HG02943 (cell line): ENCODE results near the gene DLG2.

Source experiments
- ATAC-seq: cut with Tn5 transposase; IDR thresholded peaks from one replicate; pipeline ENCODE4 v1.9.1; 2021; ENCODE audit warnings: mild to moderate bottlenecking, low read depth, moderate library complexity; ENCODE audit not compliant: unreplicated experiment

The DLG2 gene

DNA sequence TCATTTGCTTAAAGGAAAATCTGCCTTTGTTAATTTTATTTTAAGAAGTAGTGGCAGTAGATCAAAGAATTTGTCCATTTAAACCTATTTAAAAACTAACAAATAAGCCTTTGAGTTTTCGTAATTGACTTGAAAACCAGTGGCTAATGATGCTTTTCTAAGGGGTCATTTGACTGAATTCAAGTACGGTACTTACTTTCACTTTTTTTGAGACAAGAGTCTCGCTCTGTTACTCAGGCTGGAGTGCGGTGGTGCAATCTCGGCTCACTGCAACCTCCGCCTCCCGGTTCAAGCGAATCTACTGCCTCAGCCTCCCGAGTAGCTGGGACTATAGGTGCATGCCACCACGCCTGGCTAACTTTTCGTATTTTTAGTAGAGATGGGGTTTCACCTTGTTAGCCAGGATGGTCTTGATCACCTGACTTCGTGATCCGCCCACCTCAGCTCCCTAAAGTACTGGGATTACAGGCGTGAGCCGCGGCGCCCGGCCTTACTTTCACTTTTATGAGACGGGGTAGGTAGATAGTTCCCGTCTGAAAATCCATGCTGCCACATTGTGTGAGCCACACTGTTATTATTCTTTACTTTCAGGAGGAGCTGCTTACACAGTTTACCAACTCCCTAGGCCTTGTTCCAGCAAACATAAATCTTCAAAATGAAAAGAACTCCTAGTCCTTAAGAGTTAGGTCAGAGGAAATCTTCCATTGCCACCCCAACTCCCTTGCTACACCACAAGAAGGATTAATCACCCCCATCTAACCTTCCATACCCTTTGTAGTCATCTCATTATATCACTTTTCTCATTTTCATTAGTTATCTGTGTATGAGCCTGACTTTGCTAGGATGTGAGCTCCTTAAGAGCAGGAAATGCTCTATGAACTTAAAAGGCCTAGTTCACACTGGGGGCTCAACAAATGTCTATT, 1414.4 kb downstream of the DLG2 start:
- ATAC-seq, result no peak

DNA sequence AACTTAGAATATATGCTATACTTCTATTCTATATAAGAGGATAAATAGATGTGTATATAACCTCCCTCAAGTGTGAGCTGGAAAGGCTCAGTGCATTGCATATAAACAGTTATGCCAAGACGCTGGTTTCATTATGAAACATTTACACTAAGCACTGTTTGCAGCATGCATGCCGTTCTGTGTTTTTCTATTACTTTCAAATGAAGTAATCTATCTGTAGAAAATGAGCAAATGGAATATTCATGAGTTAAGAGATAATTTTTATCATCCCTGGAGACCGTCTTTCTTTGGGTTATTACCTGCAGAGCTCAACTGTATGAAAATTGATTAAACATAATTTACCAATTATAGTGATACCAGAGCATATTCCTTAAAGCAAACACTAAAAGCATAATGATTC, 1415.2 kb downstream of the DLG2 start:
- no peak for ATAC-seq

DNA sequence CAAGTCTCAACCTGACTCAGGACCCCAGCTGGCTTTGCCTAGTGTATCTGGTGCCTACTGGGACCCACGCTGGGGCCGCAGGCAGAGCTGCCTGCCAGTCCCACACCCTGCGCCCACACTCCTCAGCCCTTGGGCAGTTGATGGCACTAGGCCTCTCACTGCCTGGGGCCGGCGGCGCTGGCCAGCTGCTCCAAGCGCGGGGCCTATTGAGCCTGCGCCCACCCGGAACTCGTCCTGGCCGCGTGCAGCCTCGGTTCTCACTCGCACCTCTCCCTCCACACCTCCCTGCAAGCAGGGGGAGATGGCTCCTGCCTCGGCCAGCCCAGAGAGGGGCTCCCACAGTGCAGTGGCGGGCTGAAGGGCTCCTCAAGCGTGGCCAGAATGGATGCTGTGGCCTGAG, 1432.4 kb downstream of the DLG2 start:
- ATAC-seq, result no peak

DNA sequence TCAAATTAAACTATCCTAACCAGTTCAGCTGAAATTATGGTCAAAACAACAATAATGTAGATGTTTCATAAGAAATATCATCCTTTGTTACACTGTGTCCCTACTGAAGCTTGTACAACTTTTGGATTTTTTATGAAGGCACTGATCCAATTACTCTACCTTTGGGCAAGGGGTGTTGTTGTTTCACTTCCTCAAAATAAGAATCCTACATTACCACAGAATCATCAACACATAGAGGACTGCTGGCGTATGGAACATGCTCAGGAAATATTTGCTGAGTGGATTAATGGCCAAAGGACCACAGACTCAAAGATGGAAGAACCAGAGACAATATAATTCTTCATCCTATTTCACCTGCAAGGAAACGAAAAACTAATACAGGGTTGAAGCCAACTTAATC, 1433.4 kb downstream of the DLG2 start:
- no peak for ATAC-seq

DNA sequence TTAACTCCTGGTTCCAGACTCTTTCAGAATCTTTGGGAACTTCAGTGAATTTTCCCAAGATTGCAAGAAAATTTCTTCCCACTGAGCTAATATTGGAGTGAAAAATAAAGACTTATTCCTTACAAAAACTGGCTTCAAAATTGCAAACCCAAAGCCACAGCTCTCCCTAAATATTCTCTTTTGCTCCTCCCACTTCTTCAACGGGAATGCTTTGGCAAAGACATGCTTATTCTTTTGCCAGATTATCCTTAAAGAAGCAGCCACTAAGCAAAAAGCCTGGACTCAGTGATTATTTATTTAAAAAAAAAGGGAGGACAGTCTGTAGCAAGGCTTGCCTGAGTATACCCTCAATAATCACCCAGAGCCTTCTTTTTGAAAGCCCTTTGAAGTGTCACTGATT, 1438.6 kb downstream of the DLG2 start:
- ATAC-seq, result no peak

DNA sequence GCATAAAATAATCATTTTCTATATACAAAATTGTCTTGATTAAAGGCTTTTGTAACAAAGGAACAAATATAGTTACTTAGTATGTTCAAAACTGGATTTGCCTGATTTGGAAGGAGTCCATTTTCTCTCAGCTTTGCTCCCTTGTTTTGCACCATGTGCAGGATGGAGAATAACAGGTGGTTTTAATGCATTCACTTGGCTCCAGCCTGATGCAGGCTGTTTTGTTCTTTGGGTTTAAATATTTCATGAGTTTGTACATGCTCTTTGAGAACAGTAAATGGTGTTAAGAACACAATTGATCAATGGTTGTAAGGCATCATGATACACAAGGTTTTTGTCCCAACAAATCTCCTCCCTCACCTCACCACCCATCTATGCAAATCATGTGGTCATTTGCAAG, 1454.1 kb downstream of the DLG2 start:
- no peak for ATAC-seq

DNA sequence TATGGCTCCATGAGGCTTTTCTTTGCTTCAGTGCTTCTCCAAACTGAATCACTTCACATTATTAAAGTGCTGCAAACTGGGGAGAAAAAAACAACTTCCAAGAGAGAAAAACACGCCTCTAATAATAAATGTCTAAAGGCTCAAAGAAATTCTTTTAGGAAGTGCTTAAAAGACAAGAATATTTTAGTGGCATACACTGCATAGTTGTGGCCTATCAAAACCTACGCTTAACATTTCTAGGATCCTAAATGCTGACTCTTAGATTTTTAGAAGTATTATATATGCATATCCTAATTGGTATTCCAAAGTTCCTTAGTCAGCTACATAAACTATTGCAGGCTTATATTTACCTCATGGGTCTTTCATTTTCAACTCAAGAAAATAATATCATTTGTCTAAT, 1462.0 kb downstream of the DLG2 start:
- ATAC-seq, result no peak

DNA sequence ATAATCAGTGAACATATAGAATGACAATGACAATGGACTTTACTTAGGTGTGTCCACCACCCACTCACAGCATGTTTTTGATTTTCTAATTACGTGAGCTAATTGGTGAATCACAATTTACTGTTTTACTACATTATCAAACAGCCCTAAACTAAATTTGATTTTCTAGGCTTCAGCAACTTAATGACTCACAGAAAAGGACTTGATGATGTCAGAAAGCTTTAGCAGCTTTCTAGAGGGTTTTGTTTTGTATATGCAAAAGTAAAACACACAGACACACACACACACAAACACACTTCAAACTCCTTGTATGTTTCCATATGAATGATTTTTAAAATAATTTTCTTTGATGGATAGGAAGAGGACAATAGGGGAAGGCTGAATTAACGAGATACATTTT, 1462.4 kb downstream of the DLG2 start:
- no peak for ATAC-seq

DNA sequence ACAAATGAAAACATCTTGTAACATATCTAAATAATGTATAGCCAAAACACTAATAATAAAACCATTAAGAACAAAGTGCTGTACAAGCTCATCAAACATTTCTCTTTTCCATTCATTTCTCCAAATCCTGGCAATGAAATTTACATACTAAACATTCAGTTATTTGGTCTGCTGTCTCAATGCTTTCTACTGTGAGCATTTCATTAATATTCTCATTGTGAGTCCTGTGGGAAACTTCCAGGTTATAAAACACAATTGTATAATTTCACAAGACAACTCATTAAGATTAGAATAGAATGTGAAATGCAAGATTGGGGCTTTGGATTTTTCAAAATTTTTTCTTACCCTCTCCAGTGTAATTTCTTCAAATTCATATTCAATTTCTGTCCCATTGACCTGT, 1464.0 kb downstream of the DLG2 start:
- ATAC-seq, result no peak

DNA sequence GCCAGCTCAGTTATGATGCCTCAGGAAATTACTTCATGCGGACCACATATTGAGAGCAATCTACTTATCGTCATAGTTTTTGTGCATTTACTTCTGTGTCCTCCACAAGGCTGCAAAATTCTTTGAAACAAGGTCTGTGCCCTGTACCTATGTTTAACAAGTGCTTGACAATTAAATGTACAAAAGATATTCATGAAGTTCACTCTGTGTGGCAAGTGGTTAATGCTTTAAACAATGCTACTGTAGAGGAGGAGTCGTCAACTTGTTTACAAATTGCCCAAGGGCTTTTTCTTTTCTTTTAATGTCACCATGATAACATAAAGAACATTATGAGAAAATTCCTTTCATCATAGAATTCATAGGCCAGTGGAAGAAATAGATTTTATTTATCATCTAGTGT, 1469.5 kb downstream of the DLG2 start:
- ATAC-seq, result no peak

DNA sequence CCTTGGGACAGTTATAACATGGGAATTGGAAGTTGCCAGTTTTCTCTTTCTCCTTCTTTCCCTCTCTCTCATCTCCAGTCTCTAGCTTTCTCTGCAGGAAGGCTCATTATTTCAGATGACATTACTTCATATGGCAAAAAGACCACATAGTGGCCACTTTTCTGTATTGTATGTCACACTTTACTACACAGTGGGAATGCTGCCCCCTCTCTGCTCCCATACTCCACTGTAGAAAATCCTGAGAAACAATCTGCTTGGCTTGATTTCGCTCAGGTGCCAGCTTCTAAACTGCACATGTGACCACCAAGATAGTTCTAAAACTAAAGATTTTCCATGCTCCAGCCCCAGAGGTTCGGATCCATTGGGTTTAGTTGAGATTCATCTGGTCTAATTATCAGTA, 1480.3 kb downstream of the DLG2 start:
- ATAC-seq, result no peak

DNA sequence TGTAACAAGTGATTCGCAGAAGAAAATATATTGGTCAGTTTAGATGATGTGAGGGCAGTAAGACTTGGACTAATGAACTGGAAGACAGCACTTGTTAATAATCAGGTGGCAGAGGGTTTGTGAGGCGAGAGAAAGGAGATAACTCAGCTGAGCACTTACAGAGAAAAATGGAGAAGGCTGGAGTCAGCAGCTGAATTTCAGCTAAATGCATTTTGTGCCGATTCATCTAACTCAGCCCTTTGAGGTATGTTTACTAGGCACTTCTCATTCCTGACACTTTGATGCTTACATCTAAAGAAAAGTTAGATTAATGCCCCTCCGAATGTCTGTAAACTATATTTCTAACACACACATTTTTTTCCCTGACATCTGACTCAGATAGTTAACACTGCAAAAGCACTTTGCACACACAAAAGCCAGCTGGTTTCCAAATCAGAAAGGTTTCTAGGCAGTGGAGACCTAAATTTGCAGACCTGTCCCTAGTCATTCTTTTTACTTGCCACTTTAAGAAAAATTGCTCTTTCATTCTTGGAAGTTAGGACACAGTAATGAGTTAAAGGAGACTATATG, 1481.4 kb downstream of the DLG2 start:
- ATAC-seq, result no peak

DNA sequence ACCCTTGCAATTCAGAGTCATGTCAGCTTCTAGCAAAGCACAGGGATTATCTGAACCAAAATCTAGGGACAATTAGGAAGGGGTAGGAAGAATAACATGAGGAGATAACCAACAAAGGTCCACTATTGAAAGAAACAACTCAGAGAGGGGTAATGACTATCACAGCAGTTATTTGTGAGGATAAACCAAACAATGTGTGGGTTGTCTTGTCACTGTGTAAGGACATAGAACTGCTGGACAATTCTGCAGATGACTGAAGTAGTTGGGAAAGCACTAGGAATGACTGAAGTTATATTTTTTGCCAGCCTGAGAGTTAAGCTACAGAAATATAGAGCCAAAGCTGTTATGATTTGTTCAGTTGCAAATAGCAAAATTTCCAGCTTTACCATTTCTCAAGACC, 1482.6 kb downstream of the DLG2 start:
- ATAC-seq, result no peak

DNA sequence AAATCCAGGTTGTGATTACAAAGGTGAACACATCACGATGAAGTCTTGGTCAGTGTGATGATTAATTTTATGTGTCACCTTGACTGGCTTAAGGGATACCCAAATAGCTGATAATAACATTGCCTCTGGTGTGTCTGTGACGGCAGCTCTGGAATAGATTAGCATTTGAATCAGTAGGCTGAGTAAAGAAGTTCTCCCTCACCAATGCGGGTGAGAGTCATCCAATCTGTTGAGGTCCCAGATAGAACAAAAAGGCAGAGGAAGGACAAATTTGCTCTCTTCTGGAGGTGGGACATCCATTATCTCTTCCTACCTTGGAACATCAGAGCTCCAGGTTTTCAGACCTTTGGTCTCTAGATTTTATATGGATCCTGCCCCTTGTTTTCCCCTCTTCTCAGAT, 1484.7 kb downstream of the DLG2 start:
- ATAC-seq, result no peak

DNA sequence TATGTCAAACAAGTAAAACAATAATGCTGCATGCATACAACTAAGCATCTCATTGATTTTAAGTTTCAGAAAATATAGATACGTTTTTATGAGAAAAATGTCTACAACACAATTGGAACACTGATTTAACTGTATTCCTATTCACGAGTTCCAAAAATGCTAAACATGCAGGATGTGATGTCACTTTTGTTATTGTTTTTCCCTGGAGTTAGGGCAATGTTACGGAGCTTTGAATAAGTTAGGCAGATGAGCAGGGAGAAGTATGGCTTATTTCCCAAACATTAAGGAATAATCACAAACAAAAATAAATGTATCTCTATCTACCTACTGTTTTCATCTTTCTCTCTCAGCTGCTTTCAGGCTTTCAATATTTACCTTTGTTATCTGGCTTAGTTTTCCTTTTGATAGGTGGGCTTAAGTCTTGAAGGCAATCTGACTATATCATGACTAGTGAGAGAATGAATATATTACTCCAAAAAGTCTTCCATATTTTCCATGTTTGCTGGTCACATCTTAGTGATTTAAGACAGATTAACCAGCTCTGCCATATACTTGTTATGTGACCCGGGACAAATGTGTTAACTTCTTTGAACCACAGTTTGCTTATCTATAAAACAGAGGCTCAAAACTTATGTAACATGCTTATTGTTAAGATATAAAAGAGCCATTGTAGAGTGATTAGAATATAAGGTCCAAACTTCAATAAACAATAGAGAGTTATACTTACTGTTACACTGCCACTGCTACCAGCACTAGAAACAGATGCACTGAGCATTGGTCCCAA, 1486.6 kb downstream of the DLG2 start:
- no peak for ATAC-seq

DNA sequence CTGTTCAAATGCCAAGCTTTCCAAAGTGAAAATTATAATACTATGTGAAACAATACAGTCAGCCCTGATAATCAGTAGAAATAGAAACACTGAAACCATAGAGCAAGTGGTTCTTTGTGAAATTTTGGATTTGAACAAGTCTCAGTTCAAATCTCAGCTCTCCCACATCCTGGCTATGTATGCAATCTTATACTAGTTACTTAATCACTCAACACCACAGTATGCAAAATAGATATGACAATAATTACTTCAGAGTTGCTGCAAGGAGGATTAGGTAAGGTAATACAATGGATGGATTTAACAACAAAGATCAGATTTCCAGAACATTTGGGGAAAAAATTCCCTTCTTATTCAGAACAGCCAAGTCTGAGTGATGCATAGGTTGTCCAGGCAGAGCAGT, 1489.2 kb downstream of the DLG2 start:
- ATAC-seq, result no peak

DNA sequence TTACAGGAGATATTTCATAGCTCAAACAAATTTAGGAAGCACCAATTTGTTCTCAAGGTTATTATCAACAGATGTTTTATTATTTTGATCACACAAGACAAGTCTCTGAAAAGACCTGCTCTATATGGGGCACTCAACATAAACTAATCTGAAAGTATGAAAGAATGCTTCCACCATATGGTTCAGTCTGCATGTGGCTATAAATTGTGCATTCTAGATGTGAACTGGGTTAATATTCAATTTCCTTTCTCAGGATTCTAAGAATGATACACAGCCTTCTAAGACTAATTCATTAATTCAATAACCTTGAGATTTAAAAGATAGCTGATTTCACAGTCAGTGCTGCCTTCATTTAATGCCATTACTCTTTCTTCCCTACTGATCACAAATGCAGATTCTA, 1489.6 kb downstream of the DLG2 start:
- no peak for ATAC-seq

DNA sequence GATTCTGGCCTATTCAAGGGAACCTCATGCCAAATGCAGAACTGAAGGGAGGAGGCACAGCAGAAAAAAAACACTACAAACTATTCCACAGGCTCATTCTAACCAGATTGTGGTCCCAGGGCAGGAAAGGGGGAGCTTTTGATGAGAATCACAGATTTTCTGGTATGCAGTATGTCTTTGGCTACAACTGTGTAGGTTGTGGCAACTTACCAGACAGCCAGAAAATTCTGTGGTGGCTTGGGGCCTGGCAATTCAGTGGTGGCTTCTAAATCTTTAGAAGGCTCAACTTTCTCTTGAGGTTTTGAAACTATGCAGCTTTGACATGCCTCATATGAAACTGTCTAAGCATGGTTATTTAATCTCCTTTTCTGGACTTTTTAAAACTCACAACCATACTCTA, 1490.2 kb downstream of the DLG2 start:
- ATAC-seq, result no peak

DNA sequence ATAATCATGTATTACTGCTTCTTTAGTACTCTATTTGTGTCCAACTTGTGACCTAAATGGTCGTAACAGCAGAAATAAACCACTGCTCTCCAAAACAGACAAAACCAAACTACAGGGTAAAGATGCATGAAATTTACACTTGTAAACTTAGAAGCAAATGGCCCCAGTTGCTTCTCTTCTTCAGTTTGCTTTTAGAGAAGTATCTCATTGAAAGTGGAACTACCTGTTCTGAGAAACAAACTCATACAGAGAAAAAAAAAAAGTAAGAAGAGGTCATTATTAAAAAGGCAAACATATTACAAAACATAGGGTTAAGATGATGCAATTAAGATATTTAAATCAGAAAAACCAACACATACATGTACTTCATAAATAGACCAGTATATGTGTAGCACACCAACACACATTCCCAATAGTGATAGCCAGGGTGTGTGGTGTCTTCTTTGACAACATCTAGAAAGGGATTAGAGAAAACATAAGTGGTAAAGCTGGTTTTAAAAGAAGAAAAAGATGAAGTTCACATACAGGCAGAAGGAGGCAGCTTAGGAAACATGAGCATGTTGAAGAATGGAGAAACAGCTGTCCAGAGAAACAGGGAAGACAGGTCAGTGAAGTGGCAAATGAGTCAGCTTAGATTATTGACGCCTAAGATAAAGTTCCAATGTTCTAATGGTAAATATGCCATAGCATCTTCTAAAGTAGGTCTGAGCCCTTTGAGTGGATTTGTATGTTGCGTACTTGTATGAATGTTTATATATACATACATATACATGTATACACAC, 1496.3 kb downstream of the DLG2 start:
- no peak for ATAC-seq

DNA sequence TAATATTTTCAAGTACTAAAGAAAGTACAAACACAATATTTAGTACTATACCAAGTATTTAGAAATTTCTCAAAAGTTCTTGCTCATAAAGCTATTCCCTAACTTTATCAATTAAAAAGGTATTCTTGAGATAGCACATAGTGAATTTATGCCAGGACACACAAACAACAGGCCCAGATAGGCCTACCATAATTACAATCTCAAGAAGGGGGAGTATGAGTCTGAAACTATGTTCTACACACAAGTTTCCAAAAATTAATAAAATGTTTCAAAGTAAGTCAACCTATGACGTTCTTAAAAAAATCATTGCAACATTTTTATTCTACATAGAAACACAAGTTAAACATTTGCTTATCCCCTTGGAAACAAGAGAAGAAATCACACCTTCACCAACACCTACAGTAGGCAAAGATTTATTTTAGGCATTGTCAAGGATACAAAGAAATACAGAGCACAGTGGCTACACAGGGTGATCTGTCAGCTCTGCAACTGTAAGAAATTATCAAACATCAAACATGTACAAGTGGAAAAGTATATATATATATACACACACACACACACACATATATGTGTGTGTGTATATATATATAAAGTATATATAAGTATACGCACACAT, 1497.1 kb downstream of the DLG2 start:
- ATAC-seq, result no peak
